GM19467 (cell line): Measurements from ENCODE around the gene TRAM2.

Source experiments
- ATAC-seq: cut with Tn5 transposase; IDR thresholded peaks from one replicate; pipeline ENCODE4 v1.9.1; 2021; ENCODE audit warnings: mild to moderate bottlenecking, moderate library complexity; ENCODE audit not compliant: unreplicated experiment

The TRAM2 gene

GRCh38 chr6:52548353-52548713, 28.5 kb downstream of the TRAM2 start:
- no peak for ATAC-seq

DNA sequence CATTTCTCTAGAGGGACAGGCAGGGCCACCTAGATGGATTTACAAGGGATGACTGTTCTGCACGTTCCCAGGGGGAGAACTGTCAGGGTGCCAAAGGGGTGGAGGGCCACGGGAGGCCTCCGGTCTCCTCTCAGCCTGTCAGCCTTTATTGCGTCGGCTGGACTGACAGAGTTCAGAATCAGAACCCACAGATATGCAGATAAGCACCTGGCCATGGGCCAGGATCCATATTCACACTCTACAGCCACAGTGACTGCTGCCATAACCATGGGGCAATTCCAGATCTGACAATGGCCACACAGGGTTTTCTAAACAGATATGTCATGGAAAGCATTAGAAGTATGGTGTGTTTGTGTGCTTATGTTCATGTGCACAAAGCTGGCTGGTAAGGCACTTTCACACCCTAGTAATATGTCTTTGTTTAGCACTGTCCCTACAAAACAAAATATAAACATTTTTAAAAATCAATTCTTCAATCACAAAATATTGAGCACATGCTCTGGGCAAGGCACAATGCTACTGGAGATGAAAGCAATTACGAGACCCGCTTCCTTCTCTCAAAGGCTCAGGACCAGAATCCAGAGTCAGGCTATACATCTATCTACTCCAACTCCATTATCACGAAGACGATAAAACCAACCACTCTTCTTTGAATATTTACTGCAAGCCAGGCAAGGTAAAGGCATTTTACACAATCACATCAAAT, 29.1 kb downstream of the TRAM2 start:
- ATAC-seq, result no peak

DNA sequence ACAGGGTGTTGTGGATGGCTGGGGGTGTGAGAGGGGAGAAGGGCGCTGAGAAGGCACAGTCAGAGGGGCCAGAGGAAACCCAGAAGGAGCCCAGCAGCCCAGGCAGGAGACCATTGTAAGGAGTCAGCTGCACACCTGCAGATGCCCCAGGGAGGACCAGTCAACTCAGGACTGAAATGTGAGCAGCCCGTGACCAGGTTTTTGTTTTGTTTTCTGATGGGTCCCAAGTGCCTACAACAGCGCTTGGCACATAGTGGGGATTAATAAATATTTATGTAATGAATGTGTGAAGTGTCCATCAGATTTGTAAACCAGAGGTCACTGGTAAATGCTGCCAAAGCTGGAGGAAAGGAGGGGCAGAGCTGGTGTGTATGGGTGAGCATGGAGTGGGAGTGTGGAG, 30.2 kb downstream of the TRAM2 start:
- peak; percentile 86 for ATAC-seq

GRCh38 chr6:52546192-52546591, 30.7 kb downstream of the TRAM2 start:
- peak; percentile 36 for ATAC-seq

DNA sequence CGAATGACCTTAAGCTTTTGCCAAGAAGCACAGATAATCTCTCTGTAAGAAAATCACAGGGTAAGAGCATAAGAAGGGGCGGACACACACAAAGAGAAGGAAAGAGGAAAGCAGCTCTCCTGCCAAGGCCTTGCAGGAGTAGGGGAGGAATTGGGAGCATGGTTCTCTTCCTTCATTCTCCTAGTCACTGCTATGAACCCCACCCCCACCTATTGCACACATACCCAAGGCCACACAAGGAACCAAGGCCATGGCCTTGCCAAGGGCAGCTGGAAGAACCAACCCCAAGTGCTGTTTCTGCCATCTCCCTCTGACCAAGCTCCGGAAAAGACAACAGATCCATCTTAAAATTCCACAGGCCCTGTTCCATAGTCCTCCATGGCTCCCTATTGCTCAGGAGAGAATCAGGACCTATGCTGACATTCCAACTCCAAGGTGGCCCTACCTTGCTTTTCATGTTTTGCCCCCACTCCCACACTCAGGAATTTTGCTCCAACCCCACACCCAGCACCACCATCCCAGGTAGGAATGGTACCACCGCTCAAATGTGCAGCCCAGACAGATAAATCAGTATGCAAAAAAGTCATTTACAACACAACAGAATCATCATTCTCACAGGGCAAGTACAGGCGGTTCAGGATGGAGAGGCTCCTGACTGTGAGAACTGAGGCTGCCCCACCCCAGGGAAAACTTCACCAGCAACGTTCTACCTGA, 31.3 kb downstream of the TRAM2 start:
- no peak for ATAC-seq

DNA sequence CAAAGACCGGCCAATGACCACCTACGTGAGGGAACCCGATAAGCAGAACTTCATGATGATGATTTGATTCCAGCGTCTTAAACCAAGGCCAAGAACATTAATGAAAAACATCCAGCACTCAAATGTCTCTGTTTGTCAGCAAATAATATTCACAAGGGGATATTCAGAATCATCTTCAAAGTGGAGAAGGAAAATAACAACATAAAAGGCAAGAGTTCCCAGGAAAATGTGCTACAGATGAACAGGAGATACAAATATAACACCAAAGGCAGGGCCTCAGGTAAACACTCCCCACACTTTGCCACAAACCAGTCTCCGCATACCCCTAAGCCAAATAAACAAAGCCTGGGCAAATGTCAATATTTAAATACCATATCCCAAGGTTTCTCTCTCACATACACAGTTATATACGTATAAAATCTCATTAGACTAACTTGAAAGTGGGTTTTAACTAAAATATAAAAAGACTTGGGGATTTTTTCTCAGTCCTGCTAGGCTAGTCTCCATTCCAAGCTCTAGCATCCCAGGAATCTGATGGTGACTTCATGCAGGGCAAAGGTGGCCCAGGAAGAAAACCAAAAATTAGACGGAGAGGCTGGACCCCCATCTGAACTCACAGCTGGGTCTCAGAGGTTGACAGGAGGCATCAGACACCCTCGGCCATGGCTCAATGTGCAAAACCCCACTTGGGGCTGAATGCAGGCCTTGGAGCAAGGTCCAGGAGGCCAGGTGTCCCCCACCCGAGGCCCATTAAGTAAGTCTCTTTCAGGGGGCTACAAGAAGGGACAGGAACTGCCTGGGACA, 32.1 kb downstream of the TRAM2 start:
- ATAC-seq, result no peak

GRCh38 chr6:52543729-52544601, 32.9 kb downstream of the TRAM2 start:
- ATAC-seq, result no peak

DNA sequence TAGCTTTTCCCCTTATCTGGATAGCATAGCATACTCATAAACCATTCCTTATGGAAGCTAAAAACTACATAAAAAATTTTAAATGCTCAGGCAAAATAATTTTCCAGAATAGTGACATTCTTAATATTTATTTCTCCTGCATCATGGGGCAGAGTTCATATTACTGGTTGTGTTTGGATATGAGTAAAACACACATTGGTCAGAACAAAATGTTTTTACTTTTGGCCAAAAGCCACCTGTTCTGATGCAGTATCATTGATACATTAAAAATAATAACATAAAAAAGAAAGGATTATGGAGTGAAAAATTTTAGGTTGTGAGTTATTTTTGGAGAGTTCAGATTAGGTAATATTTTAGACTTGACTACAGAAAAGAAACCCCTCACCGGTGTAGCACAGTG, 33.6 kb downstream of the TRAM2 start:
- no peak for ATAC-seq

DNA sequence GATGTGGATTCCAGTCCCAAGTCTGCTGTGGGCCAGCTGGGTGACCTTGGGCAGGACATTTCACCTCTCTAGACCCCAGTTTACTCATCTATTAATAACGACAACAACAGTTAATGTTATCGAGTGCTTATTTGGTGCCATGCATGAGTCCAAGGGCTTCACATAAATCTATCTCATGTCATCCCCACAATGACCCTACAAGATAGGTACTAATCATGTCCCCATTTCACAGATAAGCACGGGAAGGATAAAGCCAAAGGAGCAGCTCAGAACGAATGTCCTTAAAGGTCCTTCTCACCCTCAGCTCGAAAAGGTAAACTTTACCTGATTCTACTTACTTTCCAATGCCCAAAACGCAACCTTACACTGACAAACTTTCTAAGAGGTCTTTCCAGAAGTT, 35.7 kb downstream of the TRAM2 start:
- ATAC-seq, result no peak

- ATAC-seq, result no peak
Observed at GRCh38 chr6:52540286-52540902, 36.5 kb downstream of the TRAM2 start.

DNA sequence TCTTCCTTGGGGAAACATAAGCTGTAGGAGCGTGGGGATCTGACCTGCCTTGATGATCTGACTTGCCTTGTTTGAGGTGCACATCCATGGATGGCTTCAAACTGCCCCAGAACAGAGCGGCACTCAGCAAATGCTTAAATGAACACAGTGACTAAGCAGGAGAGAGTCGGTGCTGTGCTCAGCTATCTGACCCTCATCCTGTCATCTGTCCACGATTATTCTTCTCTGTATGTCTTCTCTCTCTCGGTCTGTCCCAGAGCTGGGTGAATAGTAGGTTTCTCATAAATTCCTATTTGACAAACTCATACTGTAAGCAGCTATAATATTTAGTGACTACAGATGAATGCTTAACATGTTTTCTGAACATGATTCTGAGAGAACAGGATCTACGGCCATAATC, 37.3 kb downstream of the TRAM2 start:
- ATAC-seq, result no peak

GRCh38 chr6:52538901-52539354, 37.9 kb downstream of the TRAM2 start:
- ATAC-seq, result no peak

- no peak for ATAC-seq
Observed at GRCh38 chr6:52538252-52538900, 38.5 kb downstream of the TRAM2 start.

- peak; percentile 46 for ATAC-seq
Observed at GRCh38 chr6:52537001-52537753, 39.7 kb downstream of the TRAM2 start.

GRCh38 chr6:52536424-52536916, 40.4 kb downstream of the TRAM2 start:
- peak; percentile 29 for ATAC-seq

- ATAC-seq, result no peak
Observed at GRCh38 chr6:52535711-52536423, 41.0 kb downstream of the TRAM2 start.

DNA sequence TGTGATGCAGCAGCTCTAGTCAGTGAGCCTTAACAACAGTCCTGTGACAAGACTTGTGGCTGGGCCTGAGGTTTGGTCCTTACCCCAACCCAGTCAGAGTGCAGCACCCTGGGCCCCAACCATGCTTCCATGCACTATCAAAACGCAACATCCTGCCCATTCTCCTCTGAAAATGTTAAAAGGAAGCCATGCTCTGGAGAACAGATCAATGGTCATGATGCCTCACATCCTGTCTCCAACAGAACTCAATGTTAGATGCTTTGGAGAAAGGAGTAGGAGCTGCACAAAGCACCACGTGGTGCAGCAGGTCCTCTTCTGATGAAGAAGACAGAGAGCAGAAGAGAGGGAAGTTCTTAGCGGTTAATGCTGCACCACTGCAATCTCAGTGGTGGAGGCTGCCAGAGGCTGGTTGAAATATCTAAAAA, 41.9 kb downstream of the TRAM2 start:
- ATAC-seq, result no peak

DNA sequence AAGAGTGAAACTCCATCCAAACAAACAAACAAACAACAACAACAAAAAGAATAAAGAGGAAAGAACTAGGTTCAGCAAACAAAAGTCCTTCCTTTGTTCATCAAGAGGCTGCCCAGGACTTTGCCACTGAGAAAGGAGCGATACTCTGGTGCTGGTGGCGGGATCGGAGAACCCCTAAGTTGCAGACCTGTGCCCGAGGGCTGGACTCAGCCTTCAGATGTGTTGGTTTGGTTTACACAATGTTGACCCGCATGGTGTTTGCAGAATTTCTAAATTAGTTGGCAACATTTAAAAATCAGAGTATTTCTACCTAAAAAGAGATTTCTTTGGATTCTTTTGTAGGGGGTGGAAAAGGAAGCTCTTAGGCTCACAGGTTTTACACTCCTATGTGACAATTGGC, 42.5 kb downstream of the TRAM2 start:
- no peak for ATAC-seq
